Adipocyte (in vitro differentiated cells): Measurements from ENCODE around the gene UBN2.

Experiments used
- DNase-seq: peaks from one replicate; pipeline ENCODE4 v3.0.0-alpha.2; 2015; ENCODE audit warnings: low read depth
- H3K27me3 ChIP-seq: replicated peaks from 2 replicates; pipeline ENCODE4 v1.7.0; 2013; ENCODE audit warnings: mild to moderate bottlenecking, low read length, moderate library complexity; ENCODE audit not compliant: control insufficient read depth, insufficient read depth
- H3K36me3 ChIP-seq: 2 replicates; pipeline ENCODE4 v1.7.0; 2013; ENCODE audit warnings: low read length, mild to moderate bottlenecking, moderate library complexity; ENCODE audit not compliant: control insufficient read depth, insufficient read depth, severe bottlenecking
- H3K4me1 ChIP-seq: 2 replicates; pipeline ENCODE4 v1.7.0; 2013; ENCODE audit warnings: mild to moderate bottlenecking, low read length, moderate library complexity; ENCODE audit not compliant: control insufficient read depth, insufficient read depth
- H3K4me3 ChIP-seq: 2 replicates; pipeline ENCODE4 v1.7.0; 2013; ENCODE audit warnings: mild to moderate bottlenecking, low read length, moderate library complexity
- H3K9ac ChIP-seq: 2 replicates; pipeline ENCODE4 v1.7.0; 2013; ENCODE audit warnings: mild to moderate bottlenecking, low read length, moderate library complexity
- H3K9me3 ChIP-seq: 2 replicates; pipeline ENCODE4 v1.7.0; 2013; ENCODE audit warnings: mild to moderate bottlenecking, low read length, moderate library complexity; ENCODE audit not compliant: control insufficient read depth

UBN2 gene

GRCh38 chr7:139259142-139259541 is 28.1 kb downstream of the UBN2 start:
- DNase-seq = no peak
- no peak overlapping the region for H3K9ac ChIP-seq
- H3K9me3 ChIP-seq = no peaks in the 10 kb centered on the region
- H3K4me1 ChIP-seq = no peaks in the 10 kb centered on the region
- H3K36me3 ChIP-seq = peaks cover 68% of the 10 kb centered on the region
- H3K4me3 ChIP-seq = no peak overlapping the region
- no peaks in the 10 kb centered on the region for H3K27me3 ChIP-seq

- Histone ChIP-seq H3K9ac (no peak overlapping the region), H3K9me3 (no peaks in the 10 kb centered on the region), H3K27me3 (no peaks in the 10 kb centered on the region), H3K4me1 (no peaks in the 10 kb centered on the region), H3K4me3 (no peak overlapping the region), H3K36me3 (peaks cover 87% of the 10 kb centered on the region)
- DNase-seq = no peak
Measured at GRCh38 chr7:139264220-139264619, 33.2 kb downstream of the UBN2 start.

GRCh38 chr7:139265673-139266072 is 34.6 kb downstream of the UBN2 start:
- Histone ChIP-seq H3K9me3 (no peaks in the 10 kb centered on the region), H3K27me3 (no peaks in the 10 kb centered on the region), H3K4me3 (no peak overlapping the region), H3K36me3 (peaks cover 87% of the 10 kb centered on the region), H3K4me1 (no peaks in the 10 kb centered on the region), H3K9ac (no peak overlapping the region)
- DNase-seq = no peak

GRCh38 chr7:139271718-139272628 is 40.9 kb downstream of the UBN2 start:
- DNase-seq = no peak
- H3K9ac ChIP-seq = no peak overlapping the region
- peaks cover 79% of the 10 kb centered on the region for H3K36me3 ChIP-seq
- no peaks in the 10 kb centered on the region for H3K27me3 ChIP-seq
- H3K4me1 ChIP-seq = no peaks in the 10 kb centered on the region
- H3K9me3 ChIP-seq = no peaks in the 10 kb centered on the region
- no peak overlapping the region for H3K4me3 ChIP-seq

- no peak for DNase-seq
- Histone ChIP-seq H3K9me3 (no peaks in the 10 kb centered on the region), H3K4me3 (no peak overlapping the region), H3K27me3 (no peaks in the 10 kb centered on the region), H3K4me1 (no peaks in the 10 kb centered on the region), H3K36me3 (peaks cover 41% of the 10 kb centered on the region), H3K9ac (no peak overlapping the region)
Measured at GRCh38 chr7:139284252-139284896, 53.3 kb downstream of the UBN2 start.

- no peaks in the 10 kb centered on the region for H3K4me1 ChIP-seq
- peaks cover 34% of the 10 kb centered on the region for H3K36me3 ChIP-seq
- H3K4me3 ChIP-seq = no peak overlapping the region
- no peak for DNase-seq
- no peaks in the 10 kb centered on the region for H3K9me3 ChIP-seq
- no peak overlapping the region for H3K9ac ChIP-seq
- H3K27me3 ChIP-seq = no peaks in the 10 kb centered on the region
Measured at GRCh38 chr7:139286144-139286543, 55.1 kb downstream of the UBN2 start.

- Histone ChIP-seq H3K4me1 (no peaks in the 10 kb centered on the region), H3K27me3 (no peaks in the 10 kb centered on the region), H3K36me3 (peaks cover 44% of the 10 kb centered on the region), H3K4me3 (no peak overlapping the region), H3K9ac (no peak overlapping the region), H3K9me3 (no peaks in the 10 kb centered on the region)
- no peak for DNase-seq
Measured at GRCh38 chr7:139292821-139293220, 61.8 kb downstream of the UBN2 start.

GRCh38 chr7:139293534-139293933 is 62.5 kb downstream of the UBN2 start:
- H3K27me3 ChIP-seq = no peaks in the 10 kb centered on the region
- DNase-seq = no peak
- H3K4me3 ChIP-seq = no peak overlapping the region
- H3K4me1 ChIP-seq = no peaks in the 10 kb centered on the region
- no peaks in the 10 kb centered on the region for H3K9me3 ChIP-seq
- no peak overlapping the region for H3K9ac ChIP-seq
- peaks cover 50% of the 10 kb centered on the region for H3K36me3 ChIP-seq

GRCh38 chr7:139294241-139294640 is 63.2 kb downstream of the UBN2 start:
- no peak overlapping the region for H3K9ac ChIP-seq
- no peaks in the 10 kb centered on the region for H3K4me1 ChIP-seq
- peaks cover 55% of the 10 kb centered on the region for H3K36me3 ChIP-seq
- DNase-seq = no peak
- no peaks in the 10 kb centered on the region for H3K27me3 ChIP-seq
- no peak overlapping the region for H3K4me3 ChIP-seq
- H3K9me3 ChIP-seq = no peaks in the 10 kb centered on the region

GRCh38 chr7:139294951-139295575 is 64.0 kb downstream of the UBN2 start:
- H3K36me3 ChIP-seq = peaks cover 60% of the 10 kb centered on the region
- no peaks in the 10 kb centered on the region for H3K9me3 ChIP-seq
- no peaks in the 10 kb centered on the region for H3K4me1 ChIP-seq
- no peak for DNase-seq
- H3K9ac ChIP-seq = no peak overlapping the region
- H3K4me3 ChIP-seq = no peak overlapping the region
- no peaks in the 10 kb centered on the region for H3K27me3 ChIP-seq

- H3K9me3 ChIP-seq = no peaks in the 10 kb centered on the region
- no peak overlapping the region for H3K9ac ChIP-seq
- H3K4me3 ChIP-seq = no peak overlapping the region
- H3K4me1 ChIP-seq = no peaks in the 10 kb centered on the region
- no peak for DNase-seq
- H3K36me3 ChIP-seq = peaks cover 65% of the 10 kb centered on the region
- H3K27me3 ChIP-seq = no peaks in the 10 kb centered on the region
Measured at GRCh38 chr7:139297795-139298194, 66.8 kb downstream of the UBN2 start.
